Prostate gland (tissue), 2 donors: ENCODE results near the gene PPAN. TPM values are rescaled to one million over a fixed set of nuclear protein-coding genes. Genes with fewer than 3 reads are reported as not detected.

Experiments used
- DNase-seq: peaks from one replicate; pipeline ENCODE4 v3.0.0-alpha.2; 2019; ENCODE audit warnings: low spot score
- H3K27ac ChIP-seq, 2 donors: fragments of 200-600 bp; sonication (generic); 2 replicates each; pipeline ENCODE4 v1.5.1; 2017 to 2019
- H3K27me3 ChIP-seq: fragments of 200-600 bp; sonication (generic); replicated peaks from 2 replicates; pipeline ENCODE4 v1.5.1; 2019; ENCODE audit not compliant: insufficient read depth
- H3K36me3 ChIP-seq, 2 donors: fragments of 200-600 bp; sonication (generic); 1 replicate in 1 of 2; 2 replicates in 1 of 2; pipeline versions ENCODE4 v1.5.1 to v1.8.1; 2017 to 2019
- H3K4me1 ChIP-seq: fragments of 200-600 bp; sonication (generic); replicated peaks from 2 replicates; pipeline ENCODE4 v1.5.1; 2019
- H3K4me3 ChIP-seq, 2 donors: fragments of 200-600 bp; sonication (generic); 2 replicates each; pipeline ENCODE4 v1.5.1; 2017 to 2019
- H3K9me3 ChIP-seq: fragments of 200-600 bp; sonication (generic); 2 replicates; pipeline ENCODE4 v1.5.1; 2017
- POLR2A ChIP-seq: fragments of 450-650 bp; IDR thresholded peaks from one replicate; pipeline ENCODE4 v1.6.1; 2016; ENCODE audit warnings: antibody characterized with exemption, mild to moderate bottlenecking
- POLR2AphosphoS5 ChIP-seq: sonication (generic); formaldehyde crosslinking; IDR thresholded peaks from one replicate; pipeline ENCODE4 v1.6.1; 2017; ENCODE audit warnings: antibody characterized with exemption
- WGBS: methylation state at CpG from one replicate; pipeline ENCODE4 v1.1.5; 2018; 5-methylcytosine and 5-hydroxymethylcytosine counted together
- intact Hi-C: fragments of 100-400 bp; cut with DNase I; formaldehyde crosslinking; loops from one replicate; pipeline ENCODE4 v1.14.2; 2022
- total RNA-seq, 2 donors: library from RNA; depleted of rRNA; stranded (reverse); fragments of >200 nt; gene quantifications; one replicate each; pipeline ENCODE4 v1.1.0, GENCODE V29; 2016
- TF ChIP-seq, protein P1 (sequence below), 4 experiments: fragments of 200-600 bp in 2 of 4; fragments of 450-650 bp in 2 of 4; sonication (generic) in 2 of 4; IDR thresholded peaks; 1 replicate in 3 of 4; 2 replicates in 1 of 4; pipeline ENCODE4 v1.5.1; 2016 to 2019; ENCODE audit warnings: antibody characterized with exemption in 4 of 4, mild to moderate bottlenecking in 2 of 4, moderate library complexity in 2 of 4

The PPAN gene
- total RNA-seq, 2 donors from 2014 or later: 27.6 to 47.2 TPM

- no peak for DNase-seq
- no peaks in the 10 kb centered on the region for H3K36me3 ChIP-seq
- H3K27me3 ChIP-seq: no peaks in the 10 kb centered on the region
- TF ChIP-seq, protein P1, sequence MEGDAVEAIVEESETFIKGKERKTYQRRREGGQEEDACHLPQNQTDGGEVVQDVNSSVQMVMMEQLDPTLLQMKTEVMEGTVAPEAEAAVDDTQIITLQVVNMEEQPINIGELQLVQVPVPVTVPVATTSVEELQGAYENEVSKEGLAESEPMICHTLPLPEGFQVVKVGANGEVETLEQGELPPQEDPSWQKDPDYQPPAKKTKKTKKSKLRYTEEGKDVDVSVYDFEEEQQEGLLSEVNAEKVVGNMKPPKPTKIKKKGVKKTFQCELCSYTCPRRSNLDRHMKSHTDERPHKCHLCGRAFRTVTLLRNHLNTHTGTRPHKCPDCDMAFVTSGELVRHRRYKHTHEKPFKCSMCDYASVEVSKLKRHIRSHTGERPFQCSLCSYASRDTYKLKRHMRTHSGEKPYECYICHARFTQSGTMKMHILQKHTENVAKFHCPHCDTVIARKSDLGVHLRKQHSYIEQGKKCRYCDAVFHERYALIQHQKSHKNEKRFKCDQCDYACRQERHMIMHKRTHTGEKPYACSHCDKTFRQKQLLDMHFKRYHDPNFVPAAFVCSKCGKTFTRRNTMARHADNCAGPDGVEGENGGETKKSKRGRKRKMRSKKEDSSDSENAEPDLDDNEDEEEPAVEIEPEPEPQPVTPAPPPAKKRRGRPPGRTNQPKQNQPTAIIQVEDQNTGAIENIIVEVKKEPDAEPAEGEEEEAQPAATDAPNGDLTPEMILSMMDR (IDR thresholded peaks at IDR 0.05): no peak
- no peak for TF ChIP-seq POLR2AphosphoS5
- no peak overlapping the region for H3K27ac ChIP-seq
- intact Hi-C loops: no loop called here
- H3K4me1 ChIP-seq: no peaks in the 10 kb centered on the region
- 85% methylated on average over 9 of the region's 9 CpGs for WGBS
- no peaks in the 10 kb centered on the region for H3K9me3 ChIP-seq
- H3K4me3 ChIP-seq: no peak overlapping the region
Measured at GRCh38 chr19:10083911-10084310, 22.3 kb upstream of the PPAN start.

DNA sequence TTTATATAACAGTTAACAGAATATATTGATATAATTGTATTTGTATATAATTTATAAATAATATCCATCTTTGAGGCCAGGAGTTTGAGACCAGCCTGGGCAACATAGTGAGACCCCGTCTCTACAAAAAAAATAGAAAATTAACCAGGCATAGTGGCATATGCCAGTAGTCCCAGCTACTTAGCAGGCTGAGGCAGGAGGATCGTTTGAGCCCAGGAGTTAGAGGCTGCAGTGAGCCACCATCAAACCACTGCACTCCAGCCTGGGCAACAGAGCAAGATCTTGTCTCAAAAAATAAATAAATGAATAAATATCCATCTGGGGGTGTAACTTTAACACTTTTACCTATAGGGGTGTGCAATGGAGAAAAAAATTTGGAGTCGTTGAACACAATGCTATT, 21.4 kb upstream of the PPAN start:
- no peak overlapping the region for H3K27ac ChIP-seq
- DNase-seq: no peak
- H3K9me3 ChIP-seq: no peaks in the 10 kb centered on the region
- no peak for TF ChIP-seq POLR2A
- TF ChIP-seq, protein P1 (IDR thresholded peaks at IDR 0.05): no peak
- no peak for TF ChIP-seq POLR2AphosphoS5
- H3K36me3 ChIP-seq: no peaks in the 10 kb centered on the region
- H3K27me3 ChIP-seq: no peaks in the 10 kb centered on the region
- no peak overlapping the region for H3K4me3 ChIP-seq
- no peaks in the 10 kb centered on the region for H3K4me1 ChIP-seq
- intact Hi-C loops: no loop called here
- WGBS: 68% methylated on average over 3 of the region's 3 CpGs

- Histone ChIP-seq H3K27ac (peak within 1 kb of the TSS; percentile 85 to 92), H3K27me3 (no peaks in the 10 kb centered on the region), H3K4me1 (no peaks in the 10 kb centered on the region), H3K36me3 (no peaks in the 10 kb centered on the region), H3K9me3 (no peaks in the 10 kb centered on the region), H3K4me3 (peak within 1 kb of the TSS; percentile 70 to 96)
- intact Hi-C loops: no loop called here
- TF ChIP-seq POLR2A (peak; percentile 13), POLR2AphosphoS5 (peak; percentile 40)
- TF ChIP-seq, protein P1 (IDR thresholded peaks at IDR 0.05): peak in 1 of 4 experiments; percentile 17
- WGBS: 6% methylated on average over 44 of the region's 81 CpGs
- peak; percentile 64 for DNase-seq
Measured at GRCh38 chr19:10085641-10086590, 20.2 kb upstream of the PPAN start, which contains the start of gene SHFL. Gene SHFL, plus strand, starts transcription at chr19:10086317. Its CDS starts 111 bp downstream, at chr19:10086428.

GRCh38 chr19:10086591-10087192, 19.5 kb upstream of the PPAN start:
- Histone ChIP-seq H3K27ac (peak overlapping the region; percentile 85 to 92), H3K9me3 (no peaks in the 10 kb centered on the region), H3K27me3 (no peaks in the 10 kb centered on the region), H3K36me3 (no peaks in the 10 kb centered on the region), H3K4me3 (peak overlapping the region; percentile 70 to 96), H3K4me1 (no peaks in the 10 kb centered on the region)
- DNase-seq: no peak
- WGBS: 4% methylated on average over 43 of the region's 43 CpGs
- intact Hi-C loops: no loop called here
- no peak for TF ChIP-seq POLR2AphosphoS5
- TF ChIP-seq, protein P1 (IDR thresholded peaks at IDR 0.05): no peak
- no peak for TF ChIP-seq POLR2A
